UCSD-AML1 (cell line): ENCODE results near the gene CCDC97.

ENCODE experiments used
- DNase-seq: peaks from one replicate; lab custom pipeline; 2025; ENCODE audit not compliant: unreplicated experiment; lab: John Stamatoyannopoulos, UW

CCDC97 gene

GRCh38 chr19:41297628-41298347 is 12.2 kb upstream of the CCDC97 start:
- DNase-seq, result no peak

DNA sequence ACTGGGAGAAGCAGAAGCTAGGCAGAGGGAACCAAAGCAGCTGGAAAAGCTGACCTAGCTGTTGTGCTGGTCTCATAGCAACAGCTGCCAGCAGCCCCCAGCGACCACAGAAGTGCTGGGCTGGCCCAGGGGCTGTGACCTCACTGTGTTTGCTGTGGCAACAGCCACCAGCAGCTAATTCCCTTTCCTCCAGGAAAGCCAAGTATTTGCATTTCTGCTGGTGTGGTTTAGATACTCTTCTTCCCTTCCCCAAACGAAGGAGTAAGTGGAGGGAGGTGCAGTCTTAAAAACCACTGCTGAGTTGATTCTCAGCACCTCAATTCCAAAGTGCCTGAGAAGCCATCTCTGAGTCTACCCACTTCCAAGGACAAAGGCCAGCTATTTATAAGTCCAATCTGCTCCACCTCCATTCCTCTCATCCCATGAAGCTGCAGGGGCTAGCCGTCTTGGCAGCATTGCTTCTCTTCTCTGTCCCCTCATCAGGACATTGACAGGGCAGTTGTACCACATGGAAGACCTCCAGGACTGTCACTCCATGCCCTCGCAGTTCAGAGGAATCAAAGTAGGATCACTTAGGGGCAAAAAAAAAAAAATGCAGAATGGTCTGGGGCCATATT is 11.5 kb upstream of the CCDC97 start:
- peak; percentile 83 for DNase-seq

- no peak for DNase-seq
Observed at GRCh38 chr19:41299046-41299754, 10.8 kb upstream of the CCDC97 start.

GRCh38 chr19:41299755-41300089 is 10.2 kb upstream of the CCDC97 start:
- DNase-seq, result no peak

DNA sequence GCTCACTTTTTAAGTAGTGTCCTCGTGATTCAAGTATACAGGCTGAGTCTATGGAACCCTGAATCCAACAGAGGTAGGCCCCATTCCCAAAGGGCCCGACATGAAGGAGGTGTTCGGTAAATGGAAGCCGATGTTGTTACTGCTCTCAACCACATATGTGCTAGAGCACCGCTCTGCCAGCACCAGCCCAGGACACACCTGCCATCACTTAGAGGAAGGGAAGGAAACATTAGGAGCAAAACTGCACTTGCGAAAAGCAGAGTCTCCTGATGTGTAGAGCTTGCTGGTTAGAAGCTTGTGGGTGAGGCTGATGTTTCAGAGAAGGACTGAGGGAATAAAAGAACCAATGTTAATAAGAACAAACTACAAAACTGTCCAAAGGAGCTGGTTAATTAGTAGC is 9.4 kb upstream of the CCDC97 start:
- DNase-seq, result no peak

DNA sequence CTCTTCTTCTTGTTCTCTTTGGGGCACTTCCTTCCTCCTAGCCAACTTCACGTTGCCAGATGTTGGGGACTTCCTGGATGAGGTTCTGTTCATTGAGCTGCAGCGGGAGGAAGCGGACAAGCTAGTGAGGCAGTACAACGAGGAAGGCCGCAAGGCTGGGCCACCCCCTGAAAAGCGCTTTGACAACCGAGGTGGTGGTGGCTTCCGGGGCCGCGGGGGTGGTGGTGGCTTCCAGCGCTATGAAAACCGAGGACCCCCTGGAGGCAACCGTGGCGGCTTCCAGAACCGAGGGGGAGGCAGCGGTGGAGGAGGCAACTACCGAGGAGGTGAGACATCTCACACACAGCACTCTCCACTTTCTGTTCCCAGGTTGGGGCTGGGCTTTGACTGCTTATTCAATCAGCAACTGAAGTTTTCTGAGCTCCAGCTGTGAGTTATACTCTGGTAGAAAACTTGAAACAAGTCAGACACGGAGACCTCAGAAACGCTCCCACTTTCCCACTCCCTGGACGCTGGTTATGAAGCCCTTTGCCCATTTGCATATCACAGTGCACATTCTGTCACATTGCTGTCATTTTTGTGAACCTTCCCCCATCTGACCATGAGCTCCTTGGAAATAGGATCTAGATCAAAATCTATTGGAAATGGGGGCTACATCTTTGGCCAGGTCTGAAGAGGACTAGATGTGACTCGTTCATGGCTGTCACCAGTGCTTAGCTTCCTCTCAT is 7.2 kb upstream of the CCDC97 start:
- DNase-seq, result peak; percentile 68

DNA sequence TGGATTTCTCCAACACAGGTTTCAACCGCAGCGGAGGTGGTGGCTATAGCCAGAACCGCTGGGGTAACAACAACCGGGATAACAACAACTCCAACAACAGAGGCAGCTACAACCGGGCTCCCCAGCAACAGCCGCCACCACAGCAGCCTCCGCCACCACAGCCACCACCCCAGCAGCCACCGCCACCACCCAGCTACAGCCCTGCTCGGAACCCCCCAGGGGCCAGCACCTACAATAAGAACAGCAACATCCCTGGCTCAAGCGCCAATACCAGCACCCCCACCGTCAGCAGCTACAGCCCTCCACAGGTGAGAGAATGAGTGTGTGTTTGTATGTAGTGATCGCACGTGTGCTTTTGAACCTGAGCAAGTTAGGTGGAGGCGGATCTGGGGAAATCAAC is 6.0 kb upstream of the CCDC97 start:
- no peak for DNase-seq

DNA sequence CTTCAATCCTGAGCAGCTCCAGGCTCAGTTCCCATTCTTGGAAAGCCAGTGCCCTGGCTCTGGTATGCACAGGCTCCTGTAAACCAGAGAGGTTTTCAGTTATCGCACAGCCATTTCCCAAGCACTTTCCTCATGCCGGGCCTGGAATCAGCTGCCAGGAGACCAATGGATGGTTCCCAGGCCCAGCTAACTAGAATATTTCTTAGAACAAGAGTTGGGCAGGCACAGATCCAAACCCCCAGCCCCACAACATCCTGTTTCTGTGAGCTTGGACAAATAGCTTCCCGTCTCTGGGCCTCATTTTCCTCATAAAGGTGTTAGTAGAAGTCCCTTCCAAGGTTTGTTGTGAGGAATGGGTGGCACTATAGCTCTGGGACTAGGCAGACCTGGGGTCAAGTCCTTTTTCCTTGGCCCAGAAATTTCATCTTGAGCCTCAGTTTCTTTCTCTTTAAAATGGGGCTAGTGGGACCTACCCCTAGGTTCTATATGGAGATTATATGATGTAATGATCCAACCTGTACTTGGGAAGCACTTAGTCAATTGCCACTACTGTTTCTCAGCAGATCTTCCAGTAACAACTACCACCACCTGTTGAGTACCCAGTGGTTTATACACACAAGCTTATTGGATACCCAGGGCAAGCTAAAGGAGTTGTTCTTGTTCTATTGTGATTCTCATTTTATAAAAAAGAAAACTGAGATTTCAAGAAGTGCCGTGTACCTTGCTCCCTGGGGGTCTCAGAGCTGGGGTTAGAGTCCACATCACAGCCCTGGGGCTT is 5.1 kb upstream of the CCDC97 start:
- DNase-seq, result no peak

DNA sequence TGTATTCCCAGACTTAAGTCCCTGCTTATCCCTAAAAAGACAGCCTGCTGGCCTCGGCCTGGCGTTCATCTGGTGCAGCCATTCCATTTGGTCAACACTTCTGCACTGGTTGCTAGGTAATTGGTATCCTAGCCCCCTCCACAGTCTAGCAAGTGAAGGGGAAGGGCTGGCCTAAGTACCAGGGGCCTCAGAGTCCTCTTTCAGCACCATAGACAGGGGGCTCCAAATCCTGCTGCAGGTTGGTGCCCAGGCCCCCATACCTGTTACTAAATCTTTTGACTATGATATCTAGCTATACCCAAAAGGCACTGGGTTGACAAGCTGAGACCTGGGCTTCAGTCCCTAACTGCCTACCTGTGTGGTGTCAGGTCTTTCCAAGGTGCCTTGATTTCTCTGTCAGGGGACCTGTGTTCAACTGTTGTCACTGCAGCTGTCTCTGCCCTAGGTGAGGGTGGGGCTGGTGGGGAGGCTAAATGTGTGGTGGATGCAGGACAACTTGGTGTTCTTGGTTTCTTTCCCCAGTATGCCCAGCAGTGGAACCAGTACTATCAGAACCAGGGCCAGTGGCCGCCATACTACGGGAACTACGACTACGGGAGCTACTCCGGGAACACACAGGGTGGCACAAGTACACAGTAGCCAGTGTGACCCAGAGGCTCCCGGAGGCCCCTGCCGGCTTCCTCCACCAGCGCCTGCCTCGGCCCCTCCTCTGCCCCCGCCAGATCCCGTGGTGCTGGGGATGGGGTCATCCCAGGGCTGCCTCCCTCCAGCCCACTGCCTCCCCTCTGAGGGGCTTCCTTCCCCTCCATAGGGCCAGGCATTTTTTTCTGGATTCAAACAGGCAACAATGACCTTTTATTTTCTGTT is 3.8 kb upstream of the CCDC97 start:
- DNase-seq, result no peak

DNA sequence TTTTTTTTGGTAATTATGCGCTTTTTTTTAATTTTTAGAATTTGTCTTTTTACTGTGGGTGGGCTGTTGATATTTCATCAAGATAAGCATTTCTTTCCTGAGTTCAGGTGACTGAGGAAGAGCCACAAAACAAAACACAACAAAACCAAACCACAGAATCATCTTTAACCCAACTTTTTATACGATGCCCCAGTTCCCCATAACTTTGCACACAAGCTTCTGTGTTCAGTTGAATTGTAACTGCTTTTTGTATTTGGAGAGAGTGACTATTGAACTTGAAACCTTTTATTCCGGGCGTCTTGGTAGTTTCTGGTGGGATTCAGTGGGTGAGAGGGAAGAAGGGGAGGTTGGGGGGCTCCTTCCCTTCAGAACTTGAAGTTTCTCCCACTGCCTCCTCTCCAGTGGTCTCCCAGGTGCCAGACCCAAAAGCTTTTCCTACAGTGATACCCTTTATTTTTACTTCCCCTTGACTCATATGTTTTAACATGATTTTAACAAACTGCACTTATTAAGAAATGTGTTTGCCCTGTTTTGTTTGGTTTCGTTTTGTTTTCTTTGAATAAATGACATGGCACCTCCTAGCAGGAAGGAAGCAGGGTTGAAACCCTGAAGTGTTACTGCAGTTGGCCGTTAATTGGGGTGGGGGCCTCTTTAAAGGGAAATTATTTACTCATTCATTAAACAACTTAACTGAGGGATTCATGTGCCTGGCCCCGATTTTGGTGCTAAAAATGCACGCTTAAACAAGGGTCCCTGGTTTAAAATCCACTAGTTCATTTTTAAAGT is 2.7 kb upstream of the CCDC97 start:
- no peak for DNase-seq

DNA sequence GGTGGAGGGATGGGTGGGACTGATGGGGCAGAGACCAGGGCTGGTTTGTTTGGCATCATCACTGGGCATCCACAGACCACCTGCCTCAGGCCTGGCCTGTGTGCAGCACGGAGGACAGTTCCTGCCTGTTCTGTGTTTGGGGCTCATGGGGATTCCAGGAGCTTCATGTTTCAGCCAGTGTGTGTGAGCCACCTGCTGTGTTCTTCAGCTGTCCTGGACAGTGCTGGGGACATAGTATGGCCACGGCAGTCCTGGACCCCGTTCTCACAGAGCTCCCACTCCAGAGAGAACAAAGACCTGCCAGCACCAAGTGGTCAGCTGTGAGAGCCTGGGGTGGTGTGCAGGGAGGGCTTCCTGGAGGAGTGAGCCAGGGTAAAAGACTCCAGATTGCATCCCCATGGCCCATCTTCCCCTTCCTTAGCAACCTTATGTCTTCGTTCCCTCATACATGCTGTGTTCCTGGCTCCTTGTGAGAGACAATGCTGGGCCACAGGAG is 2.0 kb upstream of the CCDC97 start:
- no peak for DNase-seq

- DNase-seq, result peak; percentile 92
Observed at GRCh38 chr19:41308450-41309179, 1.4 kb upstream of the CCDC97 start.

DNA sequence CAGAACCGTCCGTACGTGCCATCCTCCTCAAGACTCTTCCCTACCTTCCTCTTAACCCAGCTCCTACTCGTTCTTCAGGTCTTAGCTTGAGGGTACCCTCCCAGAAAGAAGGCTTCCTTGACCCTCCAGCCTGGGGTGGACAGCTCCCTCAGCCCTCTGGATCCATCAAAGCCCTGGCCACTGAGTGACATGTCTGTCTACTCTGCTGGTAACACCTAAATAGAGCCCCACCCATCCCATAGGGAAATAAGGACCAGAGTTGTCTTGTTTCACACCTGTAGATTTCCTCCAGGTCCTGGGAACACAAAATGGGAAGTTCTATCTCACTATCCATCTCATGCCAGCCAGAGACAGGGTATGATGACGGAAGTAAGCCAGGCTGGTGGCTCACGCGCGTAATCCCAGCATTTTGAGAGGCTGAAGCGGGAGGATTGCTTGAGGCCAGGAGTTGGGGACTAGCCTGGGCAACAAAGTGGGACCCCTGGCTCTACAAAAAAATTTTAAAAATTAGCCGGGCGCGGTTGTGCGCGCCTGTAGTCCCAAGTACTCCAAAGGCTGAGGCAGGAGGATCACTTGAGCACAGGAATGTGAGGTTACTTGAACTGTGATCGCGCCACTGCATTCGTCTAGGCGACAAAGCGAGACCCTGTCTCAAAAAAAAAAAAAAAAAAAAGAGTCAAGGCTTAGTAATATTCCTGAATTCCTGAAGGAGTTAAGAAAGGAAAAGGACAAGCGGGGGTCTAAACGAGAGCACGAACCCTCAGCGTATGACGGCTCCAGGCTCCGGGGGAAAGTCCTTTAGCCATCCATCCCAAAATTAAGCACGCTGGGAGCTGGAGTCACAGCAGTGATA is 566 bp upstream of the CCDC97 start:
- DNase-seq, result no peak

DNA sequence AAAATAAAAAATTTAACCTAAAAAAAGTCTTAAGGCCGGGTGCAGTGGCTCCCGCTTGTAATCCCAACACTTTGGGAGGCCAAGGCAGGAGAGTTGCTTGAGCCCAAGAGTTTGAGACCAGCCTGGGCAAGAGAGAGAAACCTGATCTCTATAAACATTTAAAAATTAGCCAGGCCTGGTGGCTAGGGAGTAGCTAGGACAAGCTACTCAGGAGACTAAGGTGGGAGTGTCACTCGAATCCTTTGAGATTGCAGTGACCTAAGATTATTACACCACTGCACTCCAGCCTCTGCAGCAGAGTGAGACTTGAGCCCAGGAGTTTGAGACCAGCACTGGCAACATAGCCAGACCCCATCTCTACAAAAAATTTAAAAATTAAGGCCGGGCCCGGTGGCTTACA is 1.1 kb downstream of the CCDC97 start:
- no peak for DNase-seq

- no peak for DNase-seq
Observed at GRCh38 chr19:41311613-41312012, 1.6 kb downstream of the CCDC97 start.

DNA sequence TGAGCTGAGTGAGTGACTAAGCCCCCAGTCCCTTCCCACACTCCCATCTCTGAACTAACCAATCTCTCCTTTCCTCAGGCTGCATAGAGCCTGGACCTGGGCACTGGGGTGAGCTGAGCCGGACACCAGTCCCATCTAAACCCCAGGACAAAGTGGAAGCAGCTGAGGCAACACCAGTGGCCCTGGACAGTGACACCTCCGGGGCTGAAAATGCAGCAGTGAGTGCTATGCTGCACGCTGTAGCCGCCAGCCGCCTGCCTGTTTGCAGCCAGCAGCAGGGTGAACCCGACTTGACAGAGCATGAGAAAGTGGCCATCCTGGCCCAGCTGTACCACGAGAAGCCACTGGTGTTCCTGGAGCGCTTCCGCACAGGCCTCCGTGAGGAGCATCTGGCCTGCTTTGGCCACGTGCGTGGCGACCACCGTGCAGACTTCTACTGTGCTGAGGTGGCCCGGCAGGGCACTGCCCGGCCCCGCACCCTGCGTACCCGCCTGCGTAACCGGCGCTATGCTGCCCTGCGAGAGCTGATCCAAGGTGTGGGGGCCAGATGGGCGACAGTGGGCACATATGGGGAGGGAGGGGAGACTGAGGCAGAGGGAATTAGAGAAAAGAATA is 6.4 kb downstream of the CCDC97 start:
- no peak for DNase-seq
